ENCODE measurements around the gene GARRE1.

GARRE1 gene

DNA sequence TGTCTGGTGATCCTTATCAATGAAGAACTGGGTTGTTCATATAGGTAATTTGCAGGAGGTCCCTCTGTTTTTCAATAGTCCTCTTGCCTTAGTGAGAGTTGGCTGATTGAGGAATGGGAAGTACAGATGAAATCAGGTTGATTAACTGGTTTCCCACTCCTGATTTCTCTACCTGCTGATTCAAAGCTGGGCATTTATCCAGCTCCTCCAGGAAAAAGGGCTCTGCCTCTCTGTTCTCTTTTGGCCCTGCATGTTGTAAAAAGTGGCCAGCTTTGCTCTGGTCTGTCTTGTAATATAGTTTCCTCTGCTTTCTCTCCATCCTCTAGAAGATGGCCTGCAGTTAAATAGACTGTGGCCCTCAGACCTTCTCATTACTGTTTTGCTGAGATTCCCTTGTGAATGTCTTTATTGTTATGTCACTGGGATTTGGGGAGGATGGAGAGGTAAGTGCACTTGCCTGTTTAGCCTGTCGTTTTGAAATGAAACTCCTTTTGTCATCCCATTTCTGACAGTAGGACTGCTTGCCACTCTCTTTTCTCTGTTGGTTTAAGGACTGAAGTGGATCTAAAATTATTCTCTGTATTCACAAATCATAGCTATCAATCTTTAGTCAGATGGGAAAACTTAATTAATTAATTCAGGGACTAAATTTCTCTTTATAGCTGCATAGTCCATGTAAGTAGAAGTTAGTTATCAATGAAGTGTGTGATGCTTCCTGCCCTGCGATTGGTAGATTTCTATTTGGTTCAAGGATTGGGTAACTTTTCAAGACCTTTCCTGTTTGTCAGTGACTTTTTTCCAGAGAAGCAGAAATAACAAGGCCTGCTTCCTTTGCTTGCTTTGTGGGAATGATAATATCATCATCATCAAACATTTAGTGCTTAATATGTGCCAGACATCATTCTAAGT lies 28.5 kb downstream of the GARRE1 start:
- TF ChIP-seq BACH2 (CRISPR knock-in tag; IDR thresholded peaks at IDR 0.05; ENCODE audit: borderline replicate concordance) (no peak), PPARA (CRISPR knock-in tag; IDR thresholded peaks at IDR 0.05; ENCODE audit: borderline replicate concordance) (no peak), SNAI2 (CRISPR knock-in tag; IDR thresholded peaks at IDR 0.05) (no peak), RARB (CRISPR knock-in tag; IDR thresholded peaks at IDR 0.05) (no peak), OSR1 (CRISPR knock-in tag; IDR thresholded peaks at IDR 0.05) (no peak), TOX (CRISPR knock-in tag; IDR thresholded peaks at IDR 0.05; ENCODE audit: borderline replicate concordance) (no peak), GLIS3 (CRISPR knock-in tag; IDR thresholded peaks at IDR 0.05) (no peak), ZFP3 (CRISPR knock-in tag; IDR thresholded peaks at IDR 0.05) (no peak), ZC3H10 (CRISPR knock-in tag; IDR thresholded peaks at IDR 0.05) (no peak)
- TF ChIP-seq, protein P1, sequence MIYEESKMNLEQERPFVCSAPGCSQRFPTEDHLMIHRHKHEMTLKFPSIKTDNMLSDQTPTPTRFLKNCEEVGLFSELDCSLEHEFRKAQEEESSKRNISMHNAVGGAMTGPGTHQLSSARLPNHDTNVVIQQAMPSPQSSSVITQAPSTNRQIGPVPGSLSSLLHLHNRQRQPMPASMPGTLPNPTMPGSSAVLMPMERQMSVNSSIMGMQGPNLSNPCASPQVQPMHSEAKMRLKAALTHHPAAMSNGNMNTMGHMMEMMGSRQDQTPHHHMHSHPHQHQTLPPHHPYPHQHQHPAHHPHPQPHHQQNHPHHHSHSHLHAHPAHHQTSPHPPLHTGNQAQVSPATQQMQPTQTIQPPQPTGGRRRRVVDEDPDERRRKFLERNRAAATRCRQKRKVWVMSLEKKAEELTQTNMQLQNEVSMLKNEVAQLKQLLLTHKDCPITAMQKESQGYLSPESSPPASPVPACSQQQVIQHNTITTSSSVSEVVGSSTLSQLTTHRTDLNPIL (CRISPR knock-in tag; IDR thresholded peaks at IDR 0.05; ENCODE audit: low read depth) = no peak
- TF ChIP-seq, protein P2, sequence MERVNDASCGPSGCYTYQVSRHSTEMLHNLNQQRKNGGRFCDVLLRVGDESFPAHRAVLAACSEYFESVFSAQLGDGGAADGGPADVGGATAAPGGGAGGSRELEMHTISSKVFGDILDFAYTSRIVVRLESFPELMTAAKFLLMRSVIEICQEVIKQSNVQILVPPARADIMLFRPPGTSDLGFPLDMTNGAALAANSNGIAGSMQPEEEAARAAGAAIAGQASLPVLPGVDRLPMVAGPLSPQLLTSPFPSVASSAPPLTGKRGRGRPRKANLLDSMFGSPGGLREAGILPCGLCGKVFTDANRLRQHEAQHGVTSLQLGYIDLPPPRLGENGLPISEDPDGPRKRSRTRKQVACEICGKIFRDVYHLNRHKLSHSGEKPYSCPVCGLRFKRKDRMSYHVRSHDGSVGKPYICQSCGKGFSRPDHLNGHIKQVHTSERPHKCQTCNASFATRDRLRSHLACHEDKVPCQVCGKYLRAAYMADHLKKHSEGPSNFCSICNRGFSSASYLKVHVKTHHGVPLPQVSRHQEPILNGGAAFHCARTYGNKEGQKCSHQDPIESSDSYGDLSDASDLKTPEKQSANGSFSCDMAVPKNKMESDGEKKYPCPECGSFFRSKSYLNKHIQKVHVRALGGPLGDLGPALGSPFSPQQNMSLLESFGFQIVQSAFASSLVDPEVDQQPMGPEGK (CRISPR knock-in tag; IDR thresholded peaks at IDR 0.05; ENCODE audit: borderline replicate concordance) = no peak
- TF ChIP-seq, protein P3, sequence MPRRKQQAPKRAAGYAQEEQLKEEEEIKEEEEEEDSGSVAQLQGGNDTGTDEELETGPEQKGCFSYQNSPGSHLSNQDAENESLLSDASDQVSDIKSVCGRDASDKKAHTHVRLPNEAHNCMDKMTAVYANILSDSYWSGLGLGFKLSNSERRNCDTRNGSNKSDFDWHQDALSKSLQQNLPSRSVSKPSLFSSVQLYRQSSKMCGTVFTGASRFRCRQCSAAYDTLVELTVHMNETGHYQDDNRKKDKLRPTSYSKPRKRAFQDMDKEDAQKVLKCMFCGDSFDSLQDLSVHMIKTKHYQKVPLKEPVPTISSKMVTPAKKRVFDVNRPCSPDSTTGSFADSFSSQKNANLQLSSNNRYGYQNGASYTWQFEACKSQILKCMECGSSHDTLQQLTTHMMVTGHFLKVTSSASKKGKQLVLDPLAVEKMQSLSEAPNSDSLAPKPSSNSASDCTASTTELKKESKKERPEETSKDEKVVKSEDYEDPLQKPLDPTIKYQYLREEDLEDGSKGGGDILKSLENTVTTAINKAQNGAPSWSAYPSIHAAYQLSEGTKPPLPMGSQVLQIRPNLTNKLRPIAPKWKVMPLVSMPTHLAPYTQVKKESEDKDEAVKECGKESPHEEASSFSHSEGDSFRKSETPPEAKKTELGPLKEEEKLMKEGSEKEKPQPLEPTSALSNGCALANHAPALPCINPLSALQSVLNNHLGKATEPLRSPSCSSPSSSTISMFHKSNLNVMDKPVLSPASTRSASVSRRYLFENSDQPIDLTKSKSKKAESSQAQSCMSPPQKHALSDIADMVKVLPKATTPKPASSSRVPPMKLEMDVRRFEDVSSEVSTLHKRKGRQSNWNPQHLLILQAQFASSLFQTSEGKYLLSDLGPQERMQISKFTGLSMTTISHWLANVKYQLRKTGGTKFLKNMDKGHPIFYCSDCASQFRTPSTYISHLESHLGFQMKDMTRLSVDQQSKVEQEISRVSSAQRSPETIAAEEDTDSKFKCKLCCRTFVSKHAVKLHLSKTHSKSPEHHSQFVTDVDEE (CRISPR knock-in tag; IDR thresholded peaks at IDR 0.05) = no peak
- TF ChIP-seq, protein P4, sequence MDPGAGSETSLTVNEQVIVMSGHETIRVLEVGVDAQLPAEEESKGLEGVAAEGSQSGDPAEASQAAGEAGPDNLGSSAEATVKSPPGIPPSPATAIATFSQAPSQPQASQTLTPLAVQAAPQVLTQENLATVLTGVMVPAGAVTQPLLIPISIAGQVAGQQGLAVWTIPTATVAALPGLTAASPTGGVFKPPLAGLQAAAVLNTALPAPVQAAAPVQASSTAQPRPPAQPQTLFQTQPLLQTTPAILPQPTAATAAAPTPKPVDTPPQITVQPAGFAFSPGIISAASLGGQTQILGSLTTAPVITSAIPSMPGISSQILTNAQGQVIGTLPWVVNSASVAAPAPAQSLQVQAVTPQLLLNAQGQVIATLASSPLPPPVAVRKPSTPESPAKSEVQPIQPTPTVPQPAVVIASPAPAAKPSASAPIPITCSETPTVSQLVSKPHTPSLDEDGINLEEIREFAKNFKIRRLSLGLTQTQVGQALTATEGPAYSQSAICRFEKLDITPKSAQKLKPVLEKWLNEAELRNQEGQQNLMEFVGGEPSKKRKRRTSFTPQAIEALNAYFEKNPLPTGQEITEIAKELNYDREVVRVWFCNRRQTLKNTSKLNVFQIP (CRISPR knock-in tag; IDR thresholded peaks at IDR 0.05; ENCODE audit: borderline replicate concordance, low read depth) = no peak
- no peak; the same call in 2 of the 3 replicates for ATAC-seq

DNA sequence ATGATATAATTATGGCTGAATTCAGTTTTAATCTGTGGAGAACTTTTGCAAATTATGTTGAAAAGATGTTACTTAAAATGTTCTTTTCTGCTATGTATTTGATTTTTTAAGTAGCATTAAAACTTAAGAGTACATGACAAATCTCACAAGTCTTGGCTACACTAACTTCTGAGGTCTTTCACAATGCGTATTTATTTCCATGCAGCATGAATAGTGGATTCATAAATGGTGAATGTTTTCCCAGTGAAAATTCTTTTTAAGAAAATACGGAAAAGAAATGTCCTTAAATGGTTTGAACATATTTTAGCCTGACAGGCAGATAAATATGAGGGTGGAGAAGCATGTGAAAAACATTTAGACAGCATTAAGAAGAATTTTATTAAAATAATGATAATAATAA lies 30.2 kb downstream of the GARRE1 start:
- ATAC-seq = no peak
- TF ChIP-seq, protein P4 (CRISPR knock-in tag; IDR thresholded peaks at IDR 0.05; ENCODE audit: borderline replicate concordance, low read depth) = no peak
- no peak for TF ChIP-seq CSDC2 (CRISPR knock-in tag; IDR thresholded peaks at IDR 0.05)
- TF ChIP-seq ZFP3 (CRISPR knock-in tag; IDR thresholded peaks at IDR 0.05) = no peak
- no peak for TF ChIP-seq ZNF565 (CRISPR knock-in tag; conservative IDR thresholded peaks at IDR 0.05; ENCODE audit: low read depth)
- TF ChIP-seq, protein P2 (CRISPR knock-in tag; IDR thresholded peaks at IDR 0.05; ENCODE audit: borderline replicate concordance) = no peak
- TF ChIP-seq RARB (CRISPR knock-in tag; IDR thresholded peaks at IDR 0.05) = no peak
- TF ChIP-seq, protein P5, sequence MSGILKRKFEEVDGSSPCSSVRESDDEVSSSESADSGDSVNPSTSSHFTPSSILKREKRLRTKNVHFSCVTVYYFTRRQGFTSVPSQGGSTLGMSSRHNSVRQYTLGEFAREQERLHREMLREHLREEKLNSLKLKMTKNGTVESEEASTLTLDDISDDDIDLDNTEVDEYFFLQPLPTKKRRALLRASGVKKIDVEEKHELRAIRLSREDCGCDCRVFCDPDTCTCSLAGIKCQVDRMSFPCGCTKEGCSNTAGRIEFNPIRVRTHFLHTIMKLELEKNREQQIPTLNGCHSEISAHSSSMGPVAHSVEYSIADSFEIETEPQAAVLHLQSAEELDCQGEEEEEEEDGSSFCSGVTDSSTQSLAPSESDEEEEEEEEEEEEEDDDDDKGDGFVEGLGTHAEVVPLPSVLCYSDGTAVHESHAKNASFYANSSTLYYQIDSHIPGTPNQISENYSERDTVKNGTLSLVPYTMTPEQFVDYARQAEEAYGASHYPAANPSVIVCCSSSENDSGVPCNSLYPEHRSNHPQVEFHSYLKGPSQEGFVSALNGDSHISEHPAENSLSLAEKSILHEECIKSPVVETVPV (CRISPR knock-in tag; IDR thresholded peaks at IDR 0.05) = no peak
- no peak for TF ChIP-seq ZNF8 (CRISPR knock-in tag; IDR thresholded peaks at IDR 0.05)
- TF ChIP-seq TOX (CRISPR knock-in tag; IDR thresholded peaks at IDR 0.05; ENCODE audit: borderline replicate concordance) = no peak
- TF ChIP-seq, protein P1 (CRISPR knock-in tag; IDR thresholded peaks at IDR 0.05; ENCODE audit: low read depth) = no peak
- TF ChIP-seq ZC3H10 (CRISPR knock-in tag; IDR thresholded peaks at IDR 0.05) = no peak
- no peak for TF ChIP-seq SNAI2 (CRISPR knock-in tag; IDR thresholded peaks at IDR 0.05)
- TF ChIP-seq TCF4 (CRISPR knock-in tag; IDR thresholded peaks at IDR 0.05; ENCODE audit: borderline replicate concordance) = no peak
- no peak for TF ChIP-seq ESRRG (CRISPR knock-in tag; IDR thresholded peaks at IDR 0.05)
- TF ChIP-seq OSR1 (CRISPR knock-in tag; IDR thresholded peaks at IDR 0.05) = no peak

Data from SK-N-SH treated with all-trans-retinoic acid at 6 μM for 48 hours (cell line).